Measurements from ENCODE around the gene PLA2G2F.

Gene PLA2G2F

GRCh38 chr1:20138961-20139550 lies at the start of gene PLA2G2F:
TSS of gene PLA2G2F (plus strand) at chr1:20139323. CDS start at chr1:20139428, 105 bp downstream.
- no peak for DNase-seq

GRCh38 chr1:20089328-20090077 lies 49.6 kb upstream of the PLA2G2F start:
- no peak for DNase-seq

GRCh38 chr1:20090119-20090518 lies 49.0 kb upstream of the PLA2G2F start:
- DNase-seq = no peak

DNA sequence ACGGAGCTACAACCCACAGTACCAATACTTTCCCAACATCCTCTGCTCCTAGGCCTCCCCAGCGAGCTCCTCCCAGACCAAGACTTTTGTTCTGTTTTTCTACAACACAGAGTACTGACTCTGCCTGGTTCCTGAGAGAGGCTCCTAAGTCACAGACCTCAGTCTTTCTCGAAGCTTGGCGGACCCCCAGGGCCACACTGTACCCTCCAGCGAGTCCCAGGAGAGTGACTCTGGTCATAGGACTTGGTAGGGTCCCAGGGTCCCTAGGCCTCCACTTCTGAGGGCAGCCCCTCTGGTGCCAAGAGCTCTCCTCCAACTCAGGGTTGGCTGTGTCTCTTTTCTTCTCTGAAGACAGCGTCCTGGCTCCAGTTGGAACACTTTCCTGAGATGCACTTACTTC lies 48.5 kb upstream of the PLA2G2F start:
- no peak for DNase-seq

DNA sequence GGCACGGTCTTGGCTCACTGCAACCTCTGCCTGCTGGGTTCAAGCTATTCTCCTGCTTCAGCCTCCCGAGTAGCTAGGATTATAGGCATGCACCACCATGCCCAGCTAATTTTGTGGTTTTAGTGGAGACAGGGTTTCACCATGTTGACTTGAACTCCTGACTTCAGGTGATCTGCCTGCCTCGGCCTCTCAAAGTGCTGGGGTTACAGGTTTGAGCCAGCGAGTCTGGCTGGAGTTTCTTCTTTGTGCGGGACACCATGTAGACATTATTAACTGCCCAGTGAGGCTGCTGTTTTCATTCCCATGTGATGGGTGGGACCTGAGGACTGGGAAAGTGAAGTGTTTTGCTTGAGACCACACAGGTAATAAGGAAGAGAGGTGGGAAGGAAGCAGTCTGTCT lies 45.8 kb upstream of the PLA2G2F start:
- no peak for DNase-seq

DNA sequence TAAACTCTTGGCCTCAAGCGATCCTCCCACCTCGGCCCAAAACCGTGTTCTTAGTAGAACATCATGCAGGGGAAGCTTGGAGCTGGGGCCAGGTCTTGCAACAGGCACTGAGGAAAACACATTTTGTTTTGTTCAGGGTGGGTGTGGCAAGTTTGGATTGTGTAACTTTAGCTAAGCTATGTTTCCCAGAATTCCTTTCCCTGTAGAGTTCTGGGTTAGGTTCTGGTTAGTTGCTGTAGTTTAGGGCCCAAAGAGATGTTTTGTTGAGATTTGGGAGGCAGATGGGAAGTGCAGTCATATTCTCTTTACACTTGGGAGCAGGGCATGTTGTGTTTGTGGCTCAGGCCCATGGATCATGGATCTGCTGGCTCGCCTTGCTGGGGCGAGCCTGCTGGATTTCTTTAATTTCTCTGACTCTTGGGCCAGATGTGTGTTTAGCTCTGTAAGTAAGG lies 45.2 kb upstream of the PLA2G2F start:
- DNase-seq = no peak

DNA sequence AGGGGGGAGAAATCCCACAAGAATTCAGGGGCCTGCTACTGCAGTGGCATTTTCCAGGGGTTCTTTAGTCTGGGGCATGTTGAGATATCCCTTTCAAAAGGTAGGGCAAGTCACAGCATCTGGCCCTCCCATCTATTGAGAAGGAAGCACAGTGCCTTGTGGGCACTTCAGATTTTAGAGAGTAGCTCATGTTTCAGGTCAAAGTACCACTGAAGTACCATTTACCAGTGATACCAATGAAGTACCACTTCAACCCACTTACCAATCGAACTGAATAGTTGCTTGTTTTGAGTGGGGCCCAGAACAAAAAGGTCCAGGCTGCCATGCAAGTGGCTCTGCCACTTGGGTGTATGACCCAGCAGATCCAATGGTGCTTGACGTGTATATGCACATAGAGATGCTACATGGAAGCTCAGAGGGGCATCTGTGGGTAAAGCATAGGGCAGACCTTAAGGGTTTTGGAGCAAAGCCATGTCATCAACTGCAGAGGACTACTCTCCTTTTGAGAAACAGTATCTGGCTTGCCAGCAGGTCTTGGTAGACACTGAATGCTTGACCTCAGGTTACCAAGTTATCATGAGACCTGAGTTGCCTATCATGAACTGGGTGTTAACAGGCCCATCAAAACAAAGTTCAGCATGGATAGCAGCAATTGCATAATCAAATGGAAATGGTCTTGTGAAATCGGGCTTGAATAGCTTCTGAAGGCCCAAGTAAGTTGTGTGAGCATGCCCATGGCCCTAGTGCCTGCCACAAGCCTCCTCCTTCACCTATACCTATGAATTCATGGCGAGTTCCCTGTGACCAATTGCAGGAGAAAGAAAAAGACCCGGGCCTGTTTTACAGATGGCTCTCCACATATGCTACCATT lies 43.3 kb upstream of the PLA2G2F start:
- DNase-seq = no peak

DNA sequence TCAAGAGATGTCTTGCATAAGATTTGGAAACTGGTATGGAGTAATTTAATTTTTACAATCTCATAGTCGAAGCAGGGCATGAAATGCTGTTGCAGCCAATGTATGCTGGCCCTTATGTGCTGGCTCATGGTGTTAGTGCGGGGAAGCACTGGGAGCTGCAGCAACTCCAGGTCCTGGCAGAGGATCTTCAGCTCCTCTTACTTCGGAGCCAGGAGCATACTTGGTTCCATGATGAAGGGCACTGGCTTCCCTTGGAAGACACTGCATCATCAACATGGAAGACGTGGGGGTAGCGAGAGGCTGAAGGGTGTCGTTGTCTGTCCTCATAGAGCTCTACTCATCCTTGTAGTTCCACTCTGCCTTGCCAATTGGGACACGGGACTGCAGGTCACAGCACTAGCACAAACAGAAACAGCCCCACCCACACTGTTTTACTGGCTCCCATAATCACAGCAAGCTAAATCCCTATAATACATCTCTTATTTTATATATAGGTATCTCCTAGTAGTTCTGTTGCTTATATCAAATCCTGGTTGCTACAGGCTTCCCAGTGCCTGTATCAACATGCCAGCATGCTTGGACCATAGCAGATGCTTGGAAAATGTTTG lies 42.2 kb upstream of the PLA2G2F start:
- DNase-seq = no peak

GRCh38 chr1:20099533-20099932 lies 39.6 kb upstream of the PLA2G2F start:
- DNase-seq = no peak

GRCh38 chr1:20100632-20101355 lies 38.3 kb upstream of the PLA2G2F start:
- peak; percentile 22 for DNase-seq

GRCh38 chr1:20102875-20103274 lies 36.2 kb upstream of the PLA2G2F start:
- no peak for DNase-seq

GRCh38 chr1:20105856-20106255 lies 33.3 kb upstream of the PLA2G2F start:
- no peak for DNase-seq

DNA sequence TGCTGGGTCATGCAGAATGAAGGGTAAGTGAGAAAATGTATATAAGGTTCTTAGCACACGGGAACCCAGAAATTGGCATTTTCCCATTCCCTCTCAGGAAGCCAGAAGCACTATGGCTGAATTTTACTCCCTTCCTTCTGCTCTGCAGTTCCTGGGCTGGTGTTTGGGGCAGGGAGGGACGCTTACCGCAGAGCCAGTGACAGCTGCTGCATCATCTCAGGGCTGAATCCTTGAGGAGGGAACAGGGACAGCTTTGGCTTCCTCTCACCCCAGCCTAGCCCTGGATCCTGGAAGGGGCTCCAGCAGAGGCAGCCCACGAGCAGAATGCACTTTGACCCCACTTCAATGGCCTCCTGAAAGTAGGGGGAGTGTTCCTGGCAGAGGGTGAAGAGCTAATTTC lies 31.8 kb upstream of the PLA2G2F start:
- no peak for DNase-seq

GRCh38 chr1:20107796-20108195 lies 31.3 kb upstream of the PLA2G2F start:
- DNase-seq = no peak

GRCh38 chr1:20108366-20109123 lies 30.6 kb upstream of the PLA2G2F start:
- no peak for DNase-seq

DNA sequence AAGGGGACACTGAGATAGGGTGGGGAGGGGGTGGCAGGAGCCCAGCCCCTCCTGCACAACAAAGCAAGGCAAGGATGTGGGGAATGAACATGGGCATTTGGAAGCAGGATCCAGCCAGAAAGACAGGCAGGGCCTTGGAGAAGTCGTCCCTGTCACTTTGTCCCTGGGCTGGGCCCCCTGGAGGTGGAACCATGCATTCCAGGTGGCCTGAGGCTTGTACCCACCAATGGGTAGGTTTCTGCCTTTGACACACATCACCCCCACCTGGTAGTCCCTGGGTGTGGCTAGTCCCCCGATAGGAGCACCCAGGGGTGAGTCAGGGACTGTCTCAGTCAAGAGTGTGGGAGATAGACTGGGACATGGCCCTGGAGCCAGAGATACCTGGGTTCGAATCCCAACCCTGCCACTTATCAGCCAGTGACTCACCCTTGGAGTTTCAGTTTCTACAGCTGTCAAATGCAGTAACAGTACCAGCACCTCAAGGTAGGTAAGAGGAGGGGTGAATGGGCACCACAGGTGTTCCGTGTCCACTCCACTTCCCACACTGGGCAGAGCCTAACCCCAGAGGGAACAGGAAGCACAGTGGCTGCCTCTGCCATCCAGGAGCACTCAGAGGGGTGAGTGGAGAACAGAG lies 29.8 kb upstream of the PLA2G2F start:
- DNase-seq = no peak

DNA sequence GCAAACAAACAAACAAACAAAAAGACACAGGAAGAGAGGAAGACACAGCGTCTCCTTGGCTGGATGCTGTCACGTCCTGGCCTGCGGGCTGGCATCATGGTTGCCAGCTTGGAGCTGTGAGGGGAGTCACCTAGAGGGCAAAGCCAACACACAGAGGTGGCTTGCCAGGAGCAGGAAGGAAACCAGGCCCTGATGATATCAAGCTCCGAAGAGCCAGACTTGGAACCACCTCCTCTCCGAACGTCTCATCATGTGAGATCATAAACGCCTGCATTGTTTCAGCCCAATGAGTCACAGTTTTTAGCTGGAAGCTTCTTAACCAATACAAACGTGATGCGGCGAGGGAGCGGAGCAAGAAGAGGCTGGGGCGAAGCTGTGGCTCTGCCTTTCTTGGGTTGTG lies 28.4 kb upstream of the PLA2G2F start:
- DNase-seq = no peak

DNA sequence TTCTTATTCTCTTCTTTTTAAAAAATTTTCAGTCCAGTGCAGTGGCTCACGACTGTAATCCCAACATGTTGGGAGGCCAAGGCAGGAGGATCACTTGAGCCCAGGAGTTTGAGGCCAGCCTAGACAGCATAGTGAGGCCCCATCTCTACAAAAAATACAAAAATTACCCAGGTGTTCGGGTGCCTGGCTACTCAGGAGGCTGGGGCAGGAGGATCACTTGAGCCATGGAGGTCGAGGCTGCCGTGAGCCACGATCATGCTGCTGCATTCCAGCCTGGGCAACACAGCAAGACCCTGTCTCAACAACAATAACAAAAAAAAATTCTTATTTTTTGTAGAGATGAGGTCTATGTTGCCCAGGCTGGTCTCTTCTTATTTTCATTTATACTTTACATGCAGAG lies 27.7 kb upstream of the PLA2G2F start:
- no peak for DNase-seq

DNA sequence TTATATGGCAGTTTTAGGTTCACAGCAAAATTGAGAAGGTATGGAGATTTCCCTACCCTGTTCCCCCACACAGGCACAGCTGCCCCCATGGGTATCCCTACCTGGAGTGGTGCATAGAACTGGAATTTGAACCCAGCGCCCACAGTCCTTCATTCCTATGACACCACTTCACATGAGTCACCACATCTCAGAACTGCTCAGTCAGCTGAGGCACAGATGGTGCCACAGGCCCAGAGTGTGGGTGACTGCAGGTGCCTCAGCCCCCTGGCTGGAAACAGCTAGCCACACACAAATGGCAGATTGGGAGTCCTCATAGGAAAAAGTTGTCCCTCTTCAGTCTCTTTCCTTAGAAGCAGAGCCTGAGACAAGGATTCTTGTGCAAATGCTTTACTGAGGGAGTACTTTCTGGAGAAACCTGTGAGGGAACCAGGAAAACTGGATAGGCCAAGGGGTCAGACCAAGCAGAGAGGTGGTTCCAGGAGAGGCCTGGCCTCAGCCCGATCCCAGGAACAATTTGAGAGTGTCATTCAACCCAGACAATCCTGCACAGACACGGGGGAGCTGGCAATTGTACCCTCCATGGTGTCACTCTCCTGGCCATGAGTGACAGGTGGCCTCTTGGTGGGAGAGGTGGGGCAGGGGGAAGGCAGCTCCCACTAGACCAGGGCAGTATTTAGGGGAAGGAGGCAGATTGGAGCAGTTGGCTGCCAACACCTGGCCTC lies 26.7 kb upstream of the PLA2G2F start:
- no peak for DNase-seq

DNA sequence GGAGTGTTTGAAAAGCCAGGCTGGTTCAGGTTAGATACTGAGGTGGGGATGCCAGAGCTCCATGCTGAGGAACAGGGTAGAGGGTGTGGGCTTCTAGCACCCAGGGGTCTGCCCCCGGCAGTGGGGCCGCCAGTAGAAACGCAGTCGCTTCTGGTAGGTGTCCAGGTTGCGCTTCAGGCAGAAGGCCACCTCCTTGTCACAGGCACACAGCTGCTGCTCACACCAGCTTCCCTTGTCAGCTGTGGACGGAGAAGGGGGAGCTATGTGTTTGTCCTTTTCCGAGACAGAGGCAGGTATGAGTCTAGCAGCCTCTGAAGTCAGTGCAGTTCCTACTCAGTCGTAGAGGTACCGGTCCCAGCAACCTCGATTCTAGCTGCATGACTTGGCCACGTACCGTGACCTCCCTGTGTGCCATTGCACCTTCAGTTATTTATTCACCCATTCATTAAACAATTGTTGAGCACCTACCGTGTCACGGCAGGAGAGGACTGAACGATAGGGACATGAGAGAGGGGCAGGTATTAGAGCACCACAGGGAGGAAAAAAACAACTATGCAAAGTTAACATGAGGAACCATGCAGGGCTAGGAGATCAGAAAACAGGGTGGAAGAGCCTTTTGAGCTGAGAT lies 25.0 kb upstream of the PLA2G2F start:
- no peak for DNase-seq

All from NCI-H1694 (cell line).